Fibroblast of skin of left quadriceps (primary cell): ENCODE data around the gene CDKL4.
"Not testable (repeated sequence)": the region's sequence is repeated elsewhere in the genome, so short reads cannot be mapped to it uniquely, and the experiment has no call there.

Experiments
- DNase-seq, 2 experiments: peaks; one replicate each; pipeline ENCODE4 v3.0.0-alpha.2; 2013; ENCODE audit warnings: low read depth in 2 of 2

CDKL4 gene

GRCh38 chr2:39228413-39229209, 15.2 kb downstream of the CDKL4 start:
- no peak for DNase-seq

GRCh38 chr2:39227628-39228412, 15.9 kb downstream of the CDKL4 start:
- peak; percentile 29 to 38 for DNase-seq

GRCh38 chr2:39225567-39225966, 18.2 kb downstream of the CDKL4 start:
- DNase-seq, result no peak

GRCh38 chr2:39223909-39224308, 19.9 kb downstream of the CDKL4 start:
- DNase-seq, result no peak

GRCh38 chr2:39221459-39221858, 22.3 kb downstream of the CDKL4 start:
- DNase-seq, result no peak

GRCh38 chr2:39220136-39220535, 23.6 kb downstream of the CDKL4 start:
- DNase-seq, result no peak

- DNase-seq, result no peak
These were observed 25.4 kb downstream of the CDKL4 start for GRCh38 chr2:39218391-39218790.

- no peak for DNase-seq
These were observed 26.6 kb downstream of the CDKL4 start for GRCh38 chr2:39217192-39217550.

- no peak for DNase-seq
These were observed 27.2 kb downstream of the CDKL4 start for GRCh38 chr2:39216346-39217191.

GRCh38 chr2:39215545-39215944, 28.2 kb downstream of the CDKL4 start:
- no peak for DNase-seq

- DNase-seq, result no peak
These were observed 30.8 kb downstream of the CDKL4 start for GRCh38 chr2:39213015-39213414.

GRCh38 chr2:39210846-39211245, 32.9 kb downstream of the CDKL4 start:
- DNase-seq, result no peak

- no peak for DNase-seq
These were observed 40.4 kb downstream of the CDKL4 start for GRCh38 chr2:39203382-39203781.

GRCh38 chr2:39202639-39203369, 41.0 kb downstream of the CDKL4 start:
- DNase-seq, result no peak

GRCh38 chr2:39197003-39197402, 46.8 kb downstream of the CDKL4 start:
- not testable (repeated sequence) for DNase-seq

GRCh38 chr2:39194686-39195085, 49.1 kb downstream of the CDKL4 start:
- no peak for DNase-seq

- no peak for DNase-seq
These were observed 54.7 kb downstream of the CDKL4 start for GRCh38 chr2:39188960-39189494.

- DNase-seq, result no peak
These were observed 60.1 kb downstream of the CDKL4 start for GRCh38 chr2:39183673-39184072.

- DNase-seq, result no peak
These were observed 62.5 kb downstream of the CDKL4 start for GRCh38 chr2:39181297-39181696.

GRCh38 chr2:39179974-39180960, 63.5 kb downstream of the CDKL4 start:
- no peak for DNase-seq
